Measurements from ENCODE around the gene ARFGEF2.
"Not testable (repeated sequence)": the region's sequence is repeated elsewhere in the genome, so short reads cannot be mapped to it uniquely, and the experiment has no call there.

The ARFGEF2 gene

GRCh38 chr20:48930878-48931277 lies 9.4 kb downstream of the ARFGEF2 start:
- no peak for DNase-seq

GRCh38 chr20:48931527-48932374 lies 10.2 kb downstream of the ARFGEF2 start:
- no peak for DNase-seq

GRCh38 chr20:48932375-48932941 lies 10.9 kb downstream of the ARFGEF2 start:
- no peak for DNase-seq

GRCh38 chr20:48933017-48933766 lies 11.7 kb downstream of the ARFGEF2 start:
- DNase-seq, result peak; percentile 50

- DNase-seq, result peak; percentile 7
These were observed 12.9 kb downstream of the ARFGEF2 start for GRCh38 chr20:48934273-48934877.

GRCh38 chr20:48934966-48935365 lies 13.5 kb downstream of the ARFGEF2 start:
- not testable (repeated sequence) for DNase-seq

GRCh38 chr20:48936178-48936577 lies 14.7 kb downstream of the ARFGEF2 start:
- not testable (repeated sequence) for DNase-seq

GRCh38 chr20:48937674-48938073 lies 16.2 kb downstream of the ARFGEF2 start:
- no peak for DNase-seq

- DNase-seq, result no peak
These were observed 17.2 kb downstream of the ARFGEF2 start for GRCh38 chr20:48938670-48939069.

GRCh38 chr20:48940170-48940569 lies 18.7 kb downstream of the ARFGEF2 start:
- no peak for DNase-seq

- no peak for DNase-seq
These were observed 20.0 kb downstream of the ARFGEF2 start for GRCh38 chr20:48941467-48941866.

GRCh38 chr20:48942730-48943129 lies 21.2 kb downstream of the ARFGEF2 start:
- DNase-seq, result no peak

- DNase-seq, result peak; percentile 87
These were observed 23.3 kb downstream of the ARFGEF2 start for GRCh38 chr20:48944663-48945297.

GRCh38 chr20:48945840-48946514 lies 24.5 kb downstream of the ARFGEF2 start:
- no peak for DNase-seq

GRCh38 chr20:48948612-48949011 lies 27.1 kb downstream of the ARFGEF2 start:
- no peak for DNase-seq

- peak; percentile 15 for DNase-seq
These were observed 28.0 kb downstream of the ARFGEF2 start for GRCh38 chr20:48949304-48950170.

GRCh38 chr20:48951041-48951440 lies 29.5 kb downstream of the ARFGEF2 start:
- DNase-seq, result no peak

- DNase-seq, result no peak
These were observed 30.1 kb downstream of the ARFGEF2 start for GRCh38 chr20:48951646-48952045.

- no peak for DNase-seq
These were observed 31.1 kb downstream of the ARFGEF2 start for GRCh38 chr20:48952656-48953055.

- DNase-seq, result no peak
These were observed 32.1 kb downstream of the ARFGEF2 start for GRCh38 chr20:48953653-48954052.

GRCh38 chr20:48956052-48956451 lies 34.5 kb downstream of the ARFGEF2 start:
- no peak for DNase-seq
